CD4-positive, alpha-beta T cell treated with Interleukin-4 for 4 hours (primary cell): Measurements from ENCODE around the gene STIMATE.
A peak's percentile ranks its signal among the peaks of the same experiment; 100 is the strongest.

Experiments
- DNase-seq: peaks from one replicate; pipeline ENCODE4 v3.0.0-alpha.2; 2020

The STIMATE gene

DNA sequence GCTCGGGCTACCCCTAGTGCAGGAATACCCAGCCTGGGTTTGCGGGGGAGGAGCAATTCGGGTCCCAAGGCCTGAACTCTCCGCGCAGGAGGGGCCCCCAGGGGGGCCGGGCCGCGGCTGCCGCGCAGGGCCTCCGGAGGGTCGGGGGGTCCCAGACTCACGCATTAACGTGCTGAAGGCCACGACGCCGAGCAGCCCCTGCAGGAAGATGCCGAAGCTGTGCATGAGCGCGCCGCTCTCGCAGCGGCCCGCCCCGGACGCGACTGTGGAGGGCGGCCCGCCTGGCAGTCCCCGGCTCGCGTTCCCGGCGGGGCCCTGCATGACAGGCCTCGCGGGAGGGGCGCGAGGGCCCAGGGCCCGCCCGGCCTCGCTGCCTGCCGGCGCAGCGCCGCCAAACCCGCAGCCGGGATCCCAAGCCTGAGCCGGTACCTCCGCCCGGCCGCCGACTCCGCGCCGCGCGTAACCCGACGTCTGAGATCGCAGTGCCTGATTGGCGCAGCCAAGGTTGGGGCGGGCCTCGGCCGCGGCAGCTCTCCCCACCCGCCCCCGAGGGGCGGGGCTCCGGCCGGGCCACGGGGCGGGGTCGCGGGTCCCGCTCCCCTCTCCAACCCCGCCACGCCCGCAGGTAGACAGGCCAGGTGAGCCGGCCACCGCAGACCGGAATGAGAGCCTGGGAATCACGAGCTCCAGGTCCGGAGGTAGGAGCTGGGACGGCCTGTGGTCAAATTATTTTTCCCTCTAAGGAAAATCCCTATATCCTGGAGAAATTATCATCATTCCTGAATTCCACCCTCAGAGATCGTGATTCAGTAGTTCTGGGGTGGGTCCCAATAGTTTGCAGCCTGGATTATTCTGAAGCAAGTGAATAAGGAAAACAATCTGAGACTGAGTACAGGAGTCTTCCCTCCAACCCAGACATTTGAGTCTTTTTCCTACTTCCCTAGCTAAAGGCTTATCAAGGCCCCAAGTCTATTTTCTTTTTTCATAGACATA is at the start of gene STIMATE:
TSS of gene STIMATE (minus strand) at position 419 of the 993 bp plus-strand sequence. CDS start at position 321, 98 bp downstream.
- peak; percentile 86 for DNase-seq

DNA sequence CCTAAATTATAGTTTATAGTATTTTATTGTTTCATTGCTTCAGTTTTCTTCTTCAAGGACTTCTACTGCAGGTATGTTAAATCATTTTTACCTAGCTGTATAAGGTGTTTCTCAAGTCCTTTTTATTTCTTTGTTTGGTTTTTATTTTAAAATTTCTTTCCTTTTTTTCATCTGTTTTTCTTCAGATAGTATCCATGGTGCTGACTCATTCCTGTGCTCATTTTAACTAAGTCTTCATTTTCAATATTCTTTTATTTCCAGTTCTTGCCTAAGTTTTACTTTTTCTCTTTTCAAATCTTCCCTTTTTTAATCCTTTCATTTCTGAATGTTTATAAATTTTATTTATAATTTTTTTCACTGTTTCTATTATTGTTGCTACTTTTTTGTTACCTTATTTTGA is 42.3 kb upstream of the STIMATE start:
- DNase-seq = no peak

- DNase-seq = peak; percentile 70
These were observed 37.5 kb upstream of the STIMATE start for GRCh38 chr3:52934630-52935530.

GRCh38 chr3:52931889-52932288 is 34.5 kb upstream of the STIMATE start:
- DNase-seq = no peak

DNA sequence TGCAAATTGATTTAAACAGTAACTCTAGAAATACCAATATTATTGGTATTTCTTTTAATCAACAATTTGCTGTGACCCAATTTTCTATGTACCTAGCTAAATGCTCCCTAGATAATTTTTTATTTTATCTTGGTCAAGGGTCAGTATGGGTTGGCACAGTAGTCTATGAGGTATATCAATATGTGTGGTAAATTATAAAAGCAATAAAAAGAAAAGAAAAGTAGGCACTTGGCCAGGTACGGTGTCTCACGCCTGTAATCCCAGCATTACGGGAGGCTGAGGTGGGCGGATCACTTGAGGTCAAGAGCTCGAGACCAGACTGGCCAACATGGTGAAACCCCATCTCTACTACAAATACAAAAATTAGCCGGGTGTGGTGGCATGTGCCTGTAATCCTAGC is 34.0 kb upstream of the STIMATE start:
- DNase-seq = no peak

DNA sequence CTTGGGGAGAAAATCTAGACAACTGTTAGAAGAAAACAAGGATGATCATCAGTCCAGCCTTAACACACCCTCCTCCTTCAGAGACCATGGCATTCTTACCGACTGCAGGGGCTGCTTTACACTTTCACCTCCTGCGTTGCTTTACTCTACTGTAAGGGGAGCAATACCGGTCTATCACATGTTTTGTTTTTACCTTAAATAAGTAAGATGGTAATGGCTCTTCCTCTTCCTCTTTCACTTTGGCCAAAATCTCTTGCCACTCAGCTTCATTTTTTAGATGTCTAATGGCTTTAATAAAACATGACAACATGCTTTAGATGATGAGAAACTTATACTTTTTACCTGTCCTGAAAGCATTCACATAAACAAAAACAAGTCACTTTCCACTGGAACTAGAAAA is 33.4 kb upstream of the STIMATE start:
- DNase-seq = no peak

GRCh38 chr3:52926554-52926953 is 29.2 kb upstream of the STIMATE start:
- no peak for DNase-seq

GRCh38 chr3:52925405-52926313 is 28.3 kb upstream of the STIMATE start:
- DNase-seq = no peak

DNA sequence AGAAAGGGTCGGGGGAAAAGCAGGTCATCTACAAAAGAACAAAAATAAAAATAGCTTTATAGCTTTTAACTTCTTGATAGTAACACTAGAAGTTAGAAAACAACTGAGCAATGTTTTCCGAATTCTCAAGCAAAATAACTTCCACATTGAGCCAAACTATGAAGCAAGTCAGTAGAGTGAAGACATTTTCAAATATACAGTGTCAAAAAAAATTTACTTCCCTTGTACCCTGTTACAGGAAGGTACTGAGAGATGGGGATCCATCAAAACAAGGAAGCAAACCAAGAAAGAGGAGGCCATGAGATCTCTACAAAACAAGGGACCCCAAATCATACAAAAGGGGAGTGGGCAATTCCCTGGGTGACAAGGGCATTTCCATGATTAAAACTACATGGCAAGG is 26.6 kb upstream of the STIMATE start:
- no peak for DNase-seq

- no peak for DNase-seq
These were observed 23.5 kb upstream of the STIMATE start for GRCh38 chr3:52920841-52921240.

GRCh38 chr3:52917044-52917443 is 19.7 kb upstream of the STIMATE start:
- DNase-seq = no peak

DNA sequence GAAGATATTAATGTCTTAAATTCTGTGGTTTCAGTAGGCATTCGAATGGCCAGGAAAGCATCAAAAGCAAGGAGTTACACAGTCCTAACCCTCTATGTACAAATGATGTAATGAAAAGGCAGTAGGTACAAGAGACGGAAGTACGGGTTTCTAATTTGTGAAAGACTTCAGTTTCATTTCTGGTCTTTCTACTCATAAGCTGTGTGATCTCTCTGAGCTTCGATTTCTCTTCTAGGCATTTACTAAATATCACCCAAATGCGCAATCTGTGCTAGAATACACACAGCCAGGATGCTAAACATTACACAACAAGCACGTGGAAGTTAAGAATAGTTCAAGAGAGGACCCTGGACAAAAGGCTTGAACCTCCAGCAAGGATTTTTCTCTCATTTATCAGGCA is 17.9 kb upstream of the STIMATE start:
- DNase-seq = no peak

GRCh38 chr3:52912885-52913731 is 15.8 kb upstream of the STIMATE start:
- no peak for DNase-seq

- no peak for DNase-seq
These were observed 13.5 kb upstream of the STIMATE start for GRCh38 chr3:52910823-52911222.

GRCh38 chr3:52907497-52907896 is 10.1 kb upstream of the STIMATE start:
- DNase-seq = no peak

GRCh38 chr3:52904552-52904951 is 7.2 kb upstream of the STIMATE start:
- no peak for DNase-seq

DNA sequence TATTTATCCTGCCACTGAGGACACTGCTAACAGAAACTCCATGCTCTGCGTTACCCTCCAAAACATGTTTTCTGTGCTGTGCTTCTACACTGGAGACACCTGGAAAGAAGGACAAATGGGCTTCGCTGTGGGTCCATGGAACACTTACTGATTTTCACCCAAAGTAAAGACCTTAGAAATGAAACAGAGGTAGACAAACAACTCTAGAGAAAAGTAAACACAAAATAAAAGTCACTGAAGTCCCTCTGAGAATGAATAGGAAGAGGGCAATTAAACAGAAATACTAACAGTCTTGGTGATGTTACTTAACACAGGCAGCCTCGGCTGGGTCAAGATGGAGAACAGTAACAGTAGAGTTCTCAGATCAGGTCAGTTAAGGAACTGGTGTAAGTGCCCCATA is 6.7 kb upstream of the STIMATE start:
- DNase-seq = no peak

GRCh38 chr3:52896613-52897012 is 735 bp downstream of the STIMATE start:
- no peak for DNase-seq

- DNase-seq = no peak
These were observed 1.2 kb downstream of the STIMATE start for GRCh38 chr3:52896151-52896550.

DNA sequence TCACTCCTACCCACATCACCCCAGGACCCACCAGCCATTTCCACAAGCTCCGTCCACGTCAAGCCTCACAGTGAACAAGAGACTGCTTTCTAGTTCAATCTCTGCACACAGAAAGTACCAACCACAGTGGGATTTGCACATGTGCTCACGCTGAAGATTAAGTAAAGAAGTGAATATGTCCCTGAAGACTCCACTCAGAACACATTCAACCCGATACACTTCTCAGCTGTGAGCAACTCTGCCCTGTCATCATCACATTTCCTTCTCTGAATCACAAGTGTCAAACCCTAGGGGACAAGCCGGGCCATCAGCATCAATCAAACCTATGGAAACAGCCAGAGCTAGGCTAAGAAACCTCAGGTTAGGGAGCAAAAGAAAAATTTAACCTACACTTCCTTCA is 1.9 kb downstream of the STIMATE start:
- peak; percentile 21 for DNase-seq

DNA sequence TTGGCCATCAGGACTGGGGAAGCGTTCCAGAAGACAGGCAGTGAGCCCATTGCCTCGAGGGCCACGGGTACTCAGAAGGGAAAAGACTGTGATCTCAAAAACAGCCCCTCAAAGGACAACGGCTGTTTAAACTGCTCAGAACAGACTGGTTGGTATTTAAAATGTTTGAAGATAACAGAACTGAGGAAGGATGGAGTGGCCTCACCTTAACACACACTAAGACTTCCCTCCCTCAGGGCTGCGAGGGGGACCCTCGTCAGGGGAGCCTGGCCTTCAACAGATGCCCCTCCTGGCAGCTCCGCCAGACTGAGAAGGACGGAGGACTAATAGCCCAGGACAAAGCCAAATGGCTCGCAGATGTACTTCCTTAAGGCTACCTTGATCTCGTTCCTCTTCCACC is 2.6 kb downstream of the STIMATE start:
- no peak for DNase-seq

- no peak for DNase-seq
These were observed 3.6 kb downstream of the STIMATE start for GRCh38 chr3:52893723-52894122.
